Measurements from ENCODE around the gene TCAP. TPM values are rescaled to one million over a fixed set of nuclear protein-coding genes. Genes with fewer than 3 reads are reported as not detected.

The TCAP gene
- total and polyA plus RNA-seq, 2 experiments from 2014 or later, result 0.61 to 2.1 TPM

- H3K4me3 ChIP-seq, result no peak overlapping the region
- peaks cover 20% of the 10 kb centered on the region for H3K79me2 ChIP-seq (replicated peaks; ENCODE audit: insufficient read depth)
- H3K4me2 ChIP-seq, result 0 out of 2 replicates have a peak overlapping the region, but pooled peaks have one; percentile 6
- no peak overlapping the region for H3K4me3 Mint-ChIP-seq
- H2AFZ ChIP-seq, result no peak overlapping the region
- H3K36me3 ChIP-seq (ENCODE audit: insufficient read depth), result no peaks in the 10 kb centered on the region
- ATAC-seq (peak; percentile 2; the same call in 2 of the 3 replicates), DNase-seq (ENCODE audit: low spot score) (peak; percentile 85)
- peaks cover 2% of the 10 kb centered on the region; the same call in 1 of the 3 replicates for H3K36me3 Mint-ChIP-seq (ENCODE audit: low read depth)
- H3K27me3 ChIP-seq (ENCODE audit: insufficient read depth), result 0 out of 2 replicates have a peak, but pooled peaks cover 4% of the 10 kb centered on the region
- H3K4me1 Mint-ChIP-seq, result peaks cover 78% of the 10 kb centered on the region
- no peaks in the 10 kb centered on the region for H3K9me3 Mint-ChIP-seq
- peaks cover 32% of the 10 kb centered on the region for H3K27me3 Mint-ChIP-seq (ENCODE audit: insufficient read depth, low read depth, poor library complexity)
- H3K27ac Mint-ChIP-seq, result no peak overlapping the region
- H3K27ac ChIP-seq (ENCODE audit: low read depth), result no peak overlapping the region
- no peaks in the 10 kb centered on the region for H3K9me2 ChIP-seq (ENCODE audit: insufficient read depth)
- H3K4me1 ChIP-seq (ENCODE audit: insufficient read depth), result peaks cover 75% of the 10 kb centered on the region
- peaks cover 17% of the 10 kb centered on the region for H4K20me1 ChIP-seq (replicated peaks; ENCODE audit: insufficient read depth)
- peaks cover 27% of the 10 kb centered on the region; the same call in 1 of the 2 replicates for H3F3A ChIP-seq (replicated peaks; ENCODE audit: low read depth)
- TF ChIP-seq NANOG (IDR thresholded peaks at IDR 0.05; ENCODE audit: borderline replicate concordance), result no peak
- peak; percentile 63 to 99 for TF ChIP-seq CTCF (conservative IDR thresholded peaks at IDR 0.05; ENCODE audit: low read depth in 2 of 2)
- no peak for TF ChIP-seq ZNF331 (CRISPR knock-in tag; IDR thresholded peaks at IDR 0.05; ENCODE audit: low read depth)
- no peak for TF ChIP-seq ZNF462 (CRISPR knock-in tag; IDR thresholded peaks at IDR 0.05)
- TF ChIP-seq ETS1 (IDR thresholded peaks at IDR 0.05), result no peak
- no peak for TF ChIP-seq EZH2phosphoT487 (IDR thresholded peaks at IDR 0.05; ENCODE audit: unreplicated experiment)
- no peak for TF ChIP-seq ZNF114 (CRISPR knock-in tag; IDR thresholded peaks at IDR 0.05)
- TF ChIP-seq STAT1 (IDR thresholded peaks at IDR 0.05; ENCODE audit: unreplicated experiment), result no peak
Measured at GRCh38 chr17:39634384-39634871, 30.7 kb upstream of the TCAP start.
